HepG2 (cell line): Measurements from ENCODE around the gene MYLK2. TPM values are rescaled to one million over a fixed set of nuclear protein-coding genes. Genes with fewer than 3 reads are reported as not detected.

Experiments used
- ATAC-seq: fragments of 200-7000 bp; cut with Tn5 transposase; 3 replicates; pipeline ENCODE4 v1.9.1; 2020; ENCODE audit warnings: mild to moderate bottlenecking, moderate library complexity
- BruUV-seq: library from RNA; stranded (reverse); fragments of 400-500 nt; replicated peaks from 2 replicates; lab custom pipeline; 2021; lab: Mats Ljungman, UMichigan
- CTCF ChIA-PET: fragments of 300-600 bp; formaldehyde crosslinking; extraction: SDS; loops from one replicate; lab custom pipeline; 2021; ENCODE audit warnings: low total read pairs, inconsistent platforms, low intra/inter-chr PET ratio; lab: Yijun Ruan, JAX
- POLR2A ChIA-PET: fragments of 350-600 bp; sonication (Branson Sonifier 250); formaldehyde crosslinking; loops from one replicate; lab custom pipeline; 2020; ENCODE audit warnings: antibody characterized with exemption, inconsistent platforms; lab: Yijun Ruan, JAX
- DNase-seq: peaks from one replicate; pipeline ENCODE4 v3.0.0-alpha.2; 2015; ENCODE audit warnings: low spot score
- FAIRE-seq: peaks from 3 replicates; lab custom pipeline; 2011; peaks lifted over from hg19 to GRCh38; lab: Jason Lieb, UNC
- H2AFZ ChIP-seq: one replicate; pipeline ENCODE4 v1.6.1; 2011; ENCODE audit warnings: low read length, inconsistent platforms
- H3K27ac ChIP-seq: fragments of 300-600 bp; 3 replicates; pipeline ENCODE4 v1.8.0; 2011; ENCODE audit warnings: mixed run types, mild to moderate bottlenecking, mixed read lengths, low read length, inconsistent platforms; ENCODE audit not compliant: insufficient read depth; ENCODE audit errors: extremely low read length
- H3K27me3 ChIP-seq, 2 experiments: fragments of 200-600 bp in 1 of 2; 2 replicates in 1 of 2; 3 replicates in 1 of 2; pipeline versions ENCODE4 v1.6.0 to v1.8.0; 2011; ENCODE audit warnings: low read length in 2 of 2, mild to moderate bottlenecking in 2 of 2, moderate library complexity in 2 of 2, inconsistent platforms in 1 of 2; ENCODE audit not compliant: insufficient read depth in 2 of 2, control insufficient read depth in 1 of 2
- H3K36me3 ChIP-seq, 2 experiments: fragments of 200-600 bp in 1 of 2; replicated peaks in 1 of 2; 2 replicates in 1 of 2; 3 replicates in 1 of 2; pipeline versions ENCODE4 v1.5.1 to v1.8.0; 2011; ENCODE audit warnings: low read length in 2 of 2, inconsistent platforms in 1 of 2; ENCODE audit not compliant: insufficient read depth in 2 of 2, control insufficient read depth in 1 of 2
- H3K4me1 ChIP-seq: 2 replicates; pipeline ENCODE4 v1.5.1; 2012; ENCODE audit warnings: low read length, inconsistent platforms; ENCODE audit not compliant: insufficient read depth
- H3K4me2 ChIP-seq: 2 replicates; pipeline ENCODE4 v1.6.0; 2011; ENCODE audit warnings: low read depth, low read length, inconsistent platforms
- H3K4me3 ChIP-seq, 3 experiments: fragments of 200-600 bp in 1 of 3; sonication (generic), shearing (Covaris generic) in 1 of 3; replicated peaks in 1 of 3; 2 replicates each; pipeline ENCODE4 v1.5.1; 2011 to 2016; ENCODE audit warnings: low read length in 3 of 3, inconsistent platforms in 2 of 3, low read depth in 2 of 3, mild to moderate bottlenecking in 2 of 3, control low read depth in 1 of 3, mixed read lengths in 1 of 3; ENCODE audit not compliant: insufficient read depth in 1 of 3
- H3K79me2 ChIP-seq: one replicate; pipeline ENCODE4 v1.6.1; 2011; ENCODE audit warnings: low read length, inconsistent platforms; ENCODE audit not compliant: insufficient read depth
- H3K9ac ChIP-seq: 2 replicates; pipeline ENCODE4 v1.6.0; 2011; ENCODE audit warnings: mild to moderate bottlenecking, low read depth, low read length, inconsistent platforms; ENCODE audit not compliant: insufficient read depth
- H3K9me3 ChIP-seq: 2 replicates; pipeline ENCODE4 v1.5.1; 2012; ENCODE audit warnings: mild to moderate bottlenecking, low read length
- H4K20me1 ChIP-seq: 2 replicates; pipeline ENCODE4 v1.6.0; 2011; ENCODE audit warnings: inconsistent platforms, mild to moderate bottlenecking, low read length, moderate library complexity; ENCODE audit not compliant: insufficient read depth
- KLF13 ChIP-seq: sonication (generic); formaldehyde crosslinking; IDR thresholded peaks from 2 replicates; pipeline ENCODE4 v1.4.0; 2020; ENCODE audit warnings: mild to moderate bottlenecking, missing genetic modification reagents
- KLF15 ChIP-seq: sonication (generic); formaldehyde crosslinking; IDR thresholded peaks from 2 replicates; pipeline ENCODE4 v1.8.1; 2023; ENCODE audit warnings: borderline replicate concordance, mild to moderate bottlenecking, inconsistent platforms, missing genetic modification reagents, mixed read lengths
- MEIS2 ChIP-seq: sonication (generic); formaldehyde crosslinking; IDR thresholded peaks from 2 replicates; pipeline ENCODE4 v1.9.0; 2021; ENCODE audit warnings: mild to moderate bottlenecking, missing genetic modification reagents
- RBM22 ChIP-seq: fragments of 200-400 bp; formaldehyde crosslinking; optimal IDR thresholded peaks from 2 replicates; pipeline ENCODE3; 2017; ENCODE audit warnings: mild to moderate bottlenecking, low read length, moderate library complexity
- SALL1 ChIP-seq: sonication (generic); formaldehyde crosslinking; IDR thresholded peaks from 2 replicates; pipeline ENCODE4 v1.8.0; 2022; ENCODE audit warnings: mild to moderate bottlenecking, missing genetic modification reagents
- TBX3 ChIP-seq: fragments of 450-650 bp; IDR thresholded peaks from 2 replicates; pipeline ENCODE4 v1.6.1; 2017; ENCODE audit warnings: antibody characterized with exemption, mild to moderate bottlenecking, inconsistent platforms, borderline replicate concordance
- ZNF143 ChIP-seq: sonication (generic); formaldehyde crosslinking; IDR thresholded peaks from 2 replicates; pipeline ENCODE4 v1.4.0; 2020; ENCODE audit warnings: missing genetic modification reagents
- ZNF317 ChIP-seq: sonication (generic); formaldehyde crosslinking; IDR thresholded peaks from 2 replicates; pipeline ENCODE4 v1.5.0; 2020; ENCODE audit warnings: mild to moderate bottlenecking, missing genetic modification reagents
- ZNF331 ChIP-seq: sonication (generic); formaldehyde crosslinking; IDR thresholded peaks from 2 replicates; pipeline ENCODE4 v1.4.0; 2020; ENCODE audit warnings: missing genetic modification reagents
- ZNF569 ChIP-seq: sonication (generic); formaldehyde crosslinking; IDR thresholded peaks from 2 replicates; pipeline ENCODE4 v1.5.0; 2020; ENCODE audit warnings: mild to moderate bottlenecking, missing genetic modification reagents, moderate library complexity, borderline replicate concordance
- ZNF572 ChIP-seq: sonication (generic); formaldehyde crosslinking; IDR thresholded peaks from 2 replicates; pipeline ENCODE4 v1.5.1; 2020; ENCODE audit warnings: mild to moderate bottlenecking, missing genetic modification reagents
- ZNF772 ChIP-seq: sonication (generic); formaldehyde crosslinking; IDR thresholded peaks from 2 replicates; pipeline ENCODE4 v1.5.0; 2020; ENCODE audit warnings: mild to moderate bottlenecking, missing genetic modification reagents
- ZNF773 ChIP-seq: sonication (generic); formaldehyde crosslinking; IDR thresholded peaks from 2 replicates; pipeline ENCODE4 v1.4.0; 2020; ENCODE audit warnings: missing genetic modification reagents, borderline replicate concordance
- WGBS: methylation state at CpG from one replicate; pipeline ENCODE4 v1.1.6; 2017; ENCODE audit warnings: low lambda C conversion rate; 5-methylcytosine and 5-hydroxymethylcytosine counted together
- in situ Hi-C: cut with HindIII; loops from 2 replicates; pipeline ENCODE4 v1.10.0; 2017; ENCODE audit warnings: low pct_unique_long_range_greater_than_20kb; ENCODE audit not compliant: extremely low pct_ligation_motif_present
- intact Hi-C: fragments of 100-400 bp; cut with micrococcal nuclease; formaldehyde crosslinking; loops from one replicate; pipeline ENCODE4 v1.10.0; 2022; ENCODE audit not compliant: unreplicated experiment
- polyA plus RNA-seq, 8 experiments: library from polyadenylated mRNA; depleted of rRNA in 3 of 8; stranded (reverse) in 7 of 8; unstranded in 1 of 8; fragments of >200 nt; fragmentation: Illumina TruSeq in 4 of 8; extraction: Trizol in 4 of 8; gene quantifications; 2 replicates each; pipeline versions ENCODE4 v1.2.1 to v1.2.3, GENCODE V29; 2011 to 2016; ENCODE audit warnings: low read depth in 4 of 8, missing spikeins in 1 of 8, mixed read lengths in 1 of 8; ENCODE audit not compliant: insufficient read depth in 1 of 8
- total RNA-seq, 5 experiments: library from RNA; depleted of rRNA; stranded (reverse); fragments of >200 nt; fragmentation: Illumina TruSeq; extraction: Trizol; gene quantifications; 2 replicates each; pipeline ENCODE4 v1.2.3, GENCODE V29; 2016; ENCODE audit warnings: low read depth in 1 of 5
- TF ChIP-seq, protein P1 (sequence below): sonication (generic); formaldehyde crosslinking; IDR thresholded peaks from 2 replicates; pipeline ENCODE4 v1.5.0; 2020; ENCODE audit warnings: mild to moderate bottlenecking, missing genetic modification reagents
- TF ChIP-seq, protein P2 (sequence below): sonication (generic); formaldehyde crosslinking; IDR thresholded peaks from 2 replicates; pipeline ENCODE4 v1.4.0; 2020; ENCODE audit warnings: mild to moderate bottlenecking, missing genetic modification reagents
- TF ChIP-seq, protein P3 (sequence below): IDR thresholded peaks from 2 replicates; pipeline ENCODE4 v1.6.1; 2012; ENCODE audit warnings: low read length, improper control_type of control experiment

Gene MYLK2
- total and polyA plus RNA-seq, 2 of the 13 experiments (the other 11 are each of a cell fraction or from before 2014, with no cell fraction given) = 0.27 TPM; not detected in 1

DNA sequence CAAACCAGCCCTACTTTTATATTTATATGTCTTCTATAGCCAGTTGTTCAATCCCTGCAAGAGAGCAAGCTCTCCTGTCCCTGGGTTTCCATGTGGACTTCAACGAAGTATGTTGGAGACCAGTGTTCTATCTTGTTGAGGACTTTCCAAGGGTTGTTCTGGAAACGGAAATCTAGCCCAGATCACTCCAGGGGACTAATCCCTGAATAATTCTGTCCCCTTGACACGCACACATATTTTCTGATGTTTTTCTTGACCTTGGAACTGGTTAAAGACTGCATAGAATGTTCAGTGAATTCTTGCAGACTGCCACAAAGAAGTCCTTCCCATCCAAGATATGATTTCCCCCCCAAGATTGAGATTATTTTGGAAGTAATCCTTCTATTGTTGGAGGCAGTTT lies 9.5 kb upstream of the MYLK2 start (continued):
- TF ChIP-seq, protein P1, sequence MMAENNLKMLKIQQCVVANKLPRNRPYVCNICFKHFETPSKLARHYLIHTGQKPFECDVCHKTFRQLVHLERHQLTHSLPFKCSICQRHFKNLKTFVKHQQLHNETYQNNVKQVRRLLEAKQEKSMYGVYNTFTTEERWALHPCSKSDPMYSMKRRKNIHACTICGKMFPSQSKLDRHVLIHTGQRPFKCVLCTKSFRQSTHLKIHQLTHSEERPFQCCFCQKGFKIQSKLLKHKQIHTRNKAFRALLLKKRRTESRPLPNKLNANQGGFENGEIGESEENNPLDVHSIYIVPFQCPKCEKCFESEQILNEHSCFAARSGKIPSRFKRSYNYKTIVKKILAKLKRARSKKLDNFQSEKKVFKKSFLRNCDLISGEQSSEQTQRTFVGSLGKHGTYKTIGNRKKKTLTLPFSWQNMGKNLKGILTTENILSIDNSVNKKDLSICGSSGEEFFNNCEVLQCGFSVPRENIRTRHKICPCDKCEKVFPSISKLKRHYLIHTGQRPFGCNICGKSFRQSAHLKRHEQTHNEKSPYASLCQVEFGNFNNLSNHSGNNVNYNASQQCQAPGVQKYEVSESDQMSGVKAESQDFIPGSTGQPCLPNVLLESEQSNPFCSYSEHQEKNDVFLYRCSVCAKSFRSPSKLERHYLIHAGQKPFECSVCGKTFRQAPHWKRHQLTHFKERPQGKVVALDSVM = no peak
- TF ChIP-seq ZNF317 (CRISPR knock-in tag) (no peak), KLF15 (CRISPR knock-in tag) (no peak)
- TF ChIP-seq, all 625 proteins: peak for 0

DNA sequence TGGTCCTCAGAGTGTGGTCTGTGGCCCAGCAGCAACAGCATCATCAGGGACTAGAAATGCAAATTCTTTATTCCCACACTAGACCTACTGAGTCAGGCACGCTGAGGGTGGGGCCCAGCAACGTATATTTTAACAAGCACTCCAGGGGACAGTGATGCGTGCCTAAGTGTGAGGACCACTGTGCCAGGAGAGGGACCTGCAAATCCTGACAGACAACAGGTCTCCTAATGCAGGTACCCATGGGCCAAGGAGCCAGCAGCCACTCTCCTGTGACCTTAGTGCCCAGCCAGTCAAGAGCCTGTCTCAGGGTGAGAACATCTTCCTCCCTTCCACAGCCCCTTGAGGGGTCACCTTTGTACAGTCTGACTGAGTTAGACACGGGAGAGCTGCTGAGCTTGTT lies 8.0 kb upstream of the MYLK2 start:
- no peak for DNase-seq
- BruUV-seq = no TSS peak
- in situ Hi-C loops (no loop called here), intact Hi-C loops (no loop called here)
- ChIA-PET CTCF (no interaction called here), POLR2A (no interaction called here)
- H3K27ac ChIP-seq = no peak overlapping the region
- ATAC-seq = no peak
- 72% methylated on average over 4 of the region's 4 CpGs for WGBS
- H2AFZ ChIP-seq = no peak overlapping the region
- H3K4me2 ChIP-seq = no peak overlapping the region
- no peaks in the 10 kb centered on the region for H3K79me2 ChIP-seq
- H3K9ac ChIP-seq = no peak overlapping the region
- H3K4me3 ChIP-seq = no peak overlapping the region
- no peaks in the 10 kb centered on the region for H3K9me3 ChIP-seq
- no peaks in the 10 kb centered on the region for H3K4me1 ChIP-seq
- H3K36me3 ChIP-seq = no peaks in the 10 kb centered on the region
- FAIRE-seq = no peak
- no peaks in the 10 kb centered on the region for H4K20me1 ChIP-seq
- H3K27me3 ChIP-seq = no peaks in the 10 kb centered on the region
- no peak for TF ChIP-seq KLF13
- no peak for TF ChIP-seq SALL1 (CRISPR knock-in tag)
- TF ChIP-seq RBM22 = no peak
- no peak for TF ChIP-seq ZNF143 (CRISPR knock-in tag)
- TF ChIP-seq, protein P2, sequence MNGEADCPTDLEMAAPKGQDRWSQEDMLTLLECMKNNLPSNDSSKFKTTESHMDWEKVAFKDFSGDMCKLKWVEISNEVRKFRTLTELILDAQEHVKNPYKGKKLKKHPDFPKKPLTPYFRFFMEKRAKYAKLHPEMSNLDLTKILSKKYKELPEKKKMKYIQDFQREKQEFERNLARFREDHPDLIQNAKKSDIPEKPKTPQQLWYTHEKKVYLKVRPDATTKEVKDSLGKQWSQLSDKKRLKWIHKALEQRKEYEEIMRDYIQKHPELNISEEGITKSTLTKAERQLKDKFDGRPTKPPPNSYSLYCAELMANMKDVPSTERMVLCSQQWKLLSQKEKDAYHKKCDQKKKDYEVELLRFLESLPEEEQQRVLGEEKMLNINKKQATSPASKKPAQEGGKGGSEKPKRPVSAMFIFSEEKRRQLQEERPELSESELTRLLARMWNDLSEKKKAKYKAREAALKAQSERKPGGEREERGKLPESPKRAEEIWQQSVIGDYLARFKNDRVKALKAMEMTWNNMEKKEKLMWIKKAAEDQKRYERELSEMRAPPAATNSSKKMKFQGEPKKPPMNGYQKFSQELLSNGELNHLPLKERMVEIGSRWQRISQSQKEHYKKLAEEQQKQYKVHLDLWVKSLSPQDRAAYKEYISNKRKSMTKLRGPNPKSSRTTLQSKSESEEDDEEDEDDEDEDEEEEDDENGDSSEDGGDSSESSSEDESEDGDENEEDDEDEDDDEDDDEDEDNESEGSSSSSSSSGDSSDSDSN (CRISPR knock-in tag) = no peak
- TF ChIP-seq ZNF572 (CRISPR knock-in tag) = no peak
- TF ChIP-seq TBX3 = no peak
- TF ChIP-seq ZNF773 (CRISPR knock-in tag) = no peak
- no peak for TF ChIP-seq MEIS2 (CRISPR knock-in tag)
- TF ChIP-seq ZNF772 (CRISPR knock-in tag) = no peak
- TF ChIP-seq ZNF331 (CRISPR knock-in tag) = no peak
- no peak for TF ChIP-seq ZNF569 (CRISPR knock-in tag)
- TF ChIP-seq, protein P3, sequence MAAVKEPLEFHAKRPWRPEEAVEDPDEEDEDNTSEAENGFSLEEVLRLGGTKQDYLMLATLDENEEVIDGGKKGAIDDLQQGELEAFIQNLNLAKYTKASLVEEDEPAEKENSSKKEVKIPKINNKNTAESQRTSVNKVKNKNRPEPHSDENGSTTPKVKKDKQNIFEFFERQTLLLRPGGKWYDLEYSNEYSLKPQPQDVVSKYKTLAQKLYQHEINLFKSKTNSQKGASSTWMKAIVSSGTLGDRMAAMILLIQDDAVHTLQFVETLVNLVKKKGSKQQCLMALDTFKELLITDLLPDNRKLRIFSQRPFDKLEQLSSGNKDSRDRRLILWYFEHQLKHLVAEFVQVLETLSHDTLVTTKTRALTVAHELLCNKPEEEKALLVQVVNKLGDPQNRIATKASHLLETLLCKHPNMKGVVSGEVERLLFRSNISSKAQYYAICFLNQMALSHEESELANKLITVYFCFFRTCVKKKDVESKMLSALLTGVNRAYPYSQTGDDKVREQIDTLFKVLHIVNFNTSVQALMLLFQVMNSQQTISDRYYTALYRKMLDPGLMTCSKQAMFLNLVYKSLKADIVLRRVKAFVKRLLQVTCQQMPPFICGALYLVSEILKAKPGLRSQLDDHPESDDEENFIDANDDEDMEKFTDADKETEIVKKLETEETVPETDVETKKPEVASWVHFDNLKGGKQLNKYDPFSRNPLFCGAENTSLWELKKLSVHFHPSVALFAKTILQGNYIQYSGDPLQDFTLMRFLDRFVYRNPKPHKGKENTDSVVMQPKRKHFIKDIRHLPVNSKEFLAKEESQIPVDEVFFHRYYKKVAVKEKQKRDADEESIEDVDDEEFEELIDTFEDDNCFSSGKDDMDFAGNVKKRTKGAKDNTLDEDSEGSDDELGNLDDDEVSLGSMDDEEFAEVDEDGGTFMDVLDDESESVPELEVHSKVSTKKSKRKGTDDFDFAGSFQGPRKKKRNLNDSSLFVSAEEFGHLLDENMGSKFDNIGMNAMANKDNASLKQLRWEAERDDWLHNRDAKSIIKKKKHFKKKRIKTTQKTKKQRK = no peak
